ENCODE results near the gene MRPL9.

DNA sequence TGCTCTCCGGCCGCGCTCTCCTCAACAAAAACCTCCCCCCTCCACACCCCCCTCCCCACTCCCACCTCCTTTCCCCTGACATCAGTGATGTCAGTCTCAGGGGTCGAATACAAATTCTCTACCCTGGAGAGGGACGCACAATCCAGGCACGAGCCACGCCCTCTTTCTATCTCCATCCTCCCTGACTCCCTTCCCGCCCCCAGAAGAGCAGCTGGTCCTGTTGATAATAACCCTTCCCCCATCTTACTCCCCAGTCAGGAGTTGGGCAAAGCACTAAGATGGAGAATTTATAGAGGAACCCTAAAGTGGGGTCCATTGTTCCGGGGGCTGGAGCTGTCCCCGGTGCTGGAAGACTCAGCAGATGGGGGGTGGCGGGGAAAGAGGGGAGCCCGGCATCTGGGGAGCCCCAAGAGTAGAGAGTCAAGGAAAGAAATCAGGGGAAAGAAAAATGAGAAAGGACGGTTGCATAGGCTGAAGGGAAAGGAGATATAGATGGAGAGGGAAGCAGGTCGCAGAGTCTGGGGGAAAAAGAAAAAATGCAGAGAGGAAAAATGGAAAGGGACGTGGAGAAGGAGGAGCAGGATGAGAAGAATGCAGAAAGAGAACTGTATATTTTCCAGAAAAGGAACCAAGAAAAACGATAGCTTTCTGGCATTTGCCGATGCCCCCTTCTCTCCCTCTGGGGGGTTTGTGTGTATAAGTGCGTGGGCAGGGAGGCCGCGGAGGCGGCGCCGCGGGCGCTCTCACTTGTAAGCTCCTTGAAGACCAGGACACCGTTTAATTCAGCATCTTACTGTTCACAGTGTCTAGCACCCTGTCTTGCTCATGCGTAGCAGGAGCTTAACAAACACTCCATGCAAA, 46.3 kb downstream of the MRPL9 start, which contains the start of gene CELF3:
- TF ChIP-seq CTCF (IDR thresholded peaks at IDR 0.05; ENCODE audit: low read length) (no peak), EZH2 (optimal IDR thresholded peaks at IDR 0.05; ENCODE audit: low read depth, low read length) (no peak)
